ENCODE results near the gene MYPOP.
A peak's percentile ranks its signal among the peaks of the same experiment; 100 is the strongest.

MYPOP gene, protein sequence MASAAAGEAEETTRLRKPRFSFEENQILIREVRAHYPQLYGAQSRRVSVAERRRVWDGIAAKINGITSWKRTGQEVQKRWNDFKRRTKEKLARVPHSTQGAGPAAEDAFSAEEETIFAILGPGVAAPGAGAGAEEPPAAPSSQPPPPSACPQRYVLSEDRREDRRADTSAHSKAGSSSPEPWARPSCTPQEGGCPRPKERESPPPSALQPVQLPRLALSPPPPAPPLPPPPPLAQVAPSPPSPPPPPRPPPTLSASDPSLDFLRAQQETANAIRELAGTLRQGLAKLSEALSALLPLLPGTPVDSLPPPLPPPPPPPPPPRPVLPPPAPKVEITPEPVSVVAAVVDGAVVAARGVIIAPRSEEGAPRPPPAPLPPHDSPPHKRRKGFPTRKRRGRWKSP

DNA sequence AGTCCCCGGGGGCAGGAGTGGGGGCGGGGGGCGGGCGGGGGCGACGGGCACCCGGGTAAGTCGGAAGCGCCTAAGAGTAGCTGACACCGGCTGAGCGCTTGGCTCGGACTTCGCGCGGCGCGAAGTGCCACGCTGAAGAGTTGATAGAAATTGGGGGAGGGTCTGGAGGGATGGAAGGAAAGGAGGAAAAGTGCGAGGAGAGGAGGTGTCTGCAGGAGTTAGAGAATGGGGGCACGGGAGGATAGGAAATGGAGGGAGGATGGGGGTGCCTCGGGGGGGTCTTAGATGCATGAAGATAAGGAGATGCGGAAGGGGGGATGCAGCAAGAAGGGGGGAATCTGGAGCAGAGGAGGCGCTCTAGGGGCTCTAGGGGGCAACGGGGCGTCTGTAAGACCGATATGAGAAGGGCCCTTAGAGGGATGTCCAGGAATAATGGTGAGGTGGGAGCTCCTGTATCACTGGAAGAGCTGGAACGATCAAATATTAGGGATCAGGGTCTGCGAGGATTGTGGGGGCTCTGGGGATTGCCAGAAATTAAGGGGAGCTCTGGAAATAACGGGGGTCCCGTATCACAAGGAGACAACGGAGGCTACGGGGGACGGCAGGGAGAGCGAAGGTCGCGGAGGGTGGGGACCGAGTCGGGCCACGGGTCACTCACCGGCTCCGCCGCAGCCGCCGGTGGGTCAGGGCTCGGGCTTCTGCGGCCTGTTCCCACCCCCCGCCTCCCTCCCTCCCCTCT lies at the start of gene MYPOP:
Gene MYPOP (minus strand): TSS at position 702 of the 739 bp plus-strand sequence. CDS start 840 bp downstream, outside the sequence.
- intact Hi-C loops (cut with DNase I) = loop anchor here (2.0 to 10.0 kb wide), 4 partner anchors 15 to 173 kb away; partner anchors contain the start of gene IRF2BP1
- DNase-seq = peak in 1 of 10 donors; percentile 52

GRCh38 chr19:45947926-45948325 lies 45.5 kb upstream of the MYPOP start:
- intact Hi-C loops (cut with DNase I) = no loop called here
- no peak for DNase-seq

DNA sequence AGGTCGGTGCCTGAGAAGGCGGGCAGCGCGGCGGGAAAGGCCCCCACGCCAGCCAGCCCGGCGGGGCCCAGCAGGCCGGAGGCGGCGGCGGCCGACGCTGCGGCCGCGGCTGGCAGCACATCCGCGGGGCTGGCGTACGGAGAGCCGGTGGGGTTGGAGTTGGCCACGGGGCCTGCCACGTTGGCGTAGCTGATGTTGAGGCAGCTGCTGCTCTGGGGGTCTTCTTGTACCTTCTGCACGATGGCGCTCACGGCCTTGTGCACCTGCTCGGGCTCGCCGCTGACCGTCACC lies 38.0 kb upstream of the MYPOP start:
- intact Hi-C loops (cut with DNase I) = no loop called here
- no peak for DNase-seq

- intact Hi-C loops (cut with DNase I) = no loop called here
- peak in 1 of 10 donors; percentile 26 for DNase-seq
Observed at GRCh38 chr19:45939792-45940514, 37.5 kb upstream of the MYPOP start.

DNA sequence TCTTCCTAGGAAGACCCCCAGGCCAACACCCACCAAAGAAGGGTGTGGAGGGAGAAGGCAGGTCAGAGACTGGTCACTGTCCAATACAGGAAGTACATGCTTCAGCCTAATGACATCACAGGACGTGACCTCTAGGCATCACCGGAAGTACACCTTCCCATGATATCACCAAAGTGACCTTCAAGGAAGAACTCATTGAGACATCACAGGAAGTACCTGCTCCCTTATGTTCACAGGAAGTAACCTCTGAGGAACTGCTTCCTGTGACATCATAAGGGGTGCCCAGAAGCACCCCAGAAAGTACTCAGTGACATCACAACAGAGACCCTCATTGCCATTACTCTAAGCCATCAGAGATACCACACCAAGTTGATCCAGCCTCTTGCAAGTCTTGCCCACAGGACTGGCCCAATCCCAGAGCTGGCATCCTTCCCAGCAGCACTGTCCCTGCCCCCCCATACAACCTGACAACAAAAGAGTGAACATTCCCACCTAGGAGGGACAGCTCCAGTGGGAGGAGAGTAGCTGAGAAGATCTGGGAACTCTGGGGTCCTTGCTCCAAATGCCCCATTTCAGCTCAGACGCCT lies 36.4 kb upstream of the MYPOP start:
- DNase-seq = no peak
- intact Hi-C loops (cut with DNase I) = no loop called here

DNA sequence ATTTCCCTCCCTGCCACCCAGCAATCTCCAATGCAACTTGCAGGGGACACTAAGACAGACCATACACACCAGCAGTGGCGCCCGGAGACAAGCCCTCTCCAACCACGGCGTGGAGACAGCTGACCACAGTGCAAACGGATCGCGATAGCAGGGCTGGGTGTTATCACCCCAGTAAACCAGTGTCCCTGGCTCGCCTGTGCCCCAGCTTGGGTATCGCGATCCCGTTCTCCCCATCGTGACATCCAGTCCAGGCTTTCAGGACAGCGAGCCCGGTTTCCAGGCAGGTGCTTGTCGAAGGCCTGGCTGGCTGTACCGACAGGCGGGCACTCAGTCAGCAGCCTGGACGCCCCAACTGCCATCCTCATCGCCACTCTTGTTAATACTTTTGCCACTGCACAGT lies 32.9 kb upstream of the MYPOP start:
- intact Hi-C loops (cut with DNase I) = no loop called here
- peak in 1 of 10 donors; percentile 74 for DNase-seq

DNA sequence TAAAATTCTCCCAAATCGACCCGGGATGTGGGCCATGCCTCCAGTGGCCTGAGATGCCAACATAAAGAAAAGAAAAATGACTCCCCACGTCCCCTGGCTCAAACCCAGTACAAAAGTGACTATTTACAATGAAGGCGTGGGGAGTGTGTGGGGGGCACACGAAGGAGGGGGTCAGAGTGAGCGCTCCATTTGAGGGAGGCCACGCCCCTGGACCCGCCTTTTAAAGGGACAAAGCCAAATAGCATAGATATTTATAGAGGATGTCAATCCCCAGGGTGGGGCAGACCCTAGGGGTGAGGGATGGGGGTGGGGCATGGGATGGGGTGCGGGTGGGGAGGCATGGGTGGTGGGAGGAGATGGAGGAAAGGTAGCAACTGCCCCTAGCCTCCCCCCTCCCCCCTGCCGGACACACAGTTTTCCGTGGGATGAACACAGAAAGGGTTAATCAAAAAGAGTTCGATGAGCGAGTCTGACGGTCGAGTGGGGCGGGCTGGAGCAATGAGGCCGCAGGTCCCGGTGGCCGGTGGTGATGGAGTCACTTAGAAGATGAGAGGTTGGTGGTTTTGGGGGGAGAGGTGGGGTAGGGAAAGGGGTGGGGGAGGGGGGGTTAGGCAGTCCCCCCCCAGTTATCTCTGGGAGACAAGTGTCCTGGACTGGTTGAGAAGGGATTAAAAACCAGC lies 32.3 kb upstream of the MYPOP start:
- intact Hi-C loops (cut with DNase I) = no loop called here
- no peak for DNase-seq

GRCh38 chr19:45933759-45934158 lies 31.3 kb upstream of the MYPOP start:
- intact Hi-C loops (cut with DNase I) = no loop called here
- no peak for DNase-seq

DNA sequence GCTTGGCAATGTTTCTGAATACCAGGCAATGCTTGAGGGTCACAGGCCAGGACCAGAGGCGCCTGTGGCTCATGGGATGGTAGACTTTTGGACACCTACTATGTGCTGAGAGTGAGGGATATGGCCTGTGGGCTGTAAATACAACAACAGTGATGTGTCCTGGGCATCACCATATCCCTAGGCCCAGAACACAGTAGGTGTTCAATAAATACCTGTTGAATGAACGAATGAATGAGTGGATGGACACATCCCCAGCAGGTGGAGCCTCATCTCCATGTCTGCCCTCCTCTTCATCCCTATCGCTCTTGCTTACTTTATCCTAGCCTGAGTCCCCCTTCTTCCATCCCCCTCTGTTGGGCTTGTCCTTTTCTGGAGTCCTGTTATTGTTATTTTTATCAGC lies 28.6 kb upstream of the MYPOP start:
- no peak for DNase-seq
- intact Hi-C loops (cut with DNase I) = no loop called here

GRCh38 chr19:45929247-45929646 lies 26.8 kb upstream of the MYPOP start:
- no peak for DNase-seq
- intact Hi-C loops (cut with DNase I) = no loop called here

- DNase-seq = peak; percentile 74 to 98 (median 89)
- intact Hi-C loops (cut with DNase I) = no loop called here
Observed at GRCh38 chr19:45927565-45928261, 25.3 kb upstream of the MYPOP start.

- intact Hi-C loops (cut with DNase I) = no loop called here
- no peak for DNase-seq
Observed at GRCh38 chr19:45924891-45925447, 22.6 kb upstream of the MYPOP start.

DNA sequence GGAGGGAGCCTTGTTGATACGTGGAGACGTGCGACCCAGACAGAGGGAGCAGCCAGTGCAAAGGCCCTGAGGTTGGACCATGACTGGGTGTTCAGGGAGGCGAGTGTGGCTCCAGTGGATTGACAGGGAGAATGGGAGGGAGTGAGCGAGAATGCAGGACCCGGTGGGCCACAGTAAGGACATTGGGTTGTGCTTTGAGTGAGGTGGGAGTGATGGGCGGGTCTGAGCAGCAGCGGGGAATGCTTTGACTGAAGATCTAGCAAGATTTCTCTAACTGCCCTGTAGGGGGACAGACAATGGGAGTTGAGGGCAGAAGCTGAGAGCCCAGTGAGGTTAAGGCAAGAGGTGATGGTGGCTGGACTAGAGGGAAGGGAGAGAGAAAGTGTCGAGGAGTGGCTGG lies 19.9 kb upstream of the MYPOP start:
- peak in 1 of 10 donors; percentile 16 for DNase-seq
- intact Hi-C loops (cut with DNase I) = no loop called here

GRCh38 chr19:45920458-45920857 lies 18.0 kb upstream of the MYPOP start:
- DNase-seq = peak in 1 of 10 donors; percentile 53
- intact Hi-C loops (cut with DNase I) = no loop called here

GRCh38 chr19:45919678-45920077 lies 17.3 kb upstream of the MYPOP start:
- intact Hi-C loops (cut with DNase I) = no loop called here
- peak in 6 of 10 donors; percentile 28 to 90 (median 54) for DNase-seq

DNA sequence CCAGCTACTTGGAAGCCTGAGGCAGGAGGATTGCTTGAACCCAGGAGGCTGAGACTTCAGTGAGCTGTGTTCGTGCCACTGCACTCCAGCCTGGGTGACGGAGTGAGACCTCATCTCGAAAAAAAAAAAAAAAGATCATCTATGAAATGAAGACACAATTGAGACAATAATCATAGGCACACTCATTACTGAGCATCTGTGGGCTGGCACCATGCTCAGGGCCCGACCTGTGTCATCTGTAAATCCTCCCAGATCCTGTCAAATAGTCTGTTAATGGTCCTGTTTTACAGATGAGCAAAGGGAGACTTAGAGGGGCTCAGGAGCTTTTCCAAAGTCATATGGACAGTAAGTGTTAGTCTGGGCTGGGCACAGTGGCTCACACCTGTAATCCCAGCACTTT lies 16.3 kb upstream of the MYPOP start:
- intact Hi-C loops (cut with DNase I) = no loop called here

DNA sequence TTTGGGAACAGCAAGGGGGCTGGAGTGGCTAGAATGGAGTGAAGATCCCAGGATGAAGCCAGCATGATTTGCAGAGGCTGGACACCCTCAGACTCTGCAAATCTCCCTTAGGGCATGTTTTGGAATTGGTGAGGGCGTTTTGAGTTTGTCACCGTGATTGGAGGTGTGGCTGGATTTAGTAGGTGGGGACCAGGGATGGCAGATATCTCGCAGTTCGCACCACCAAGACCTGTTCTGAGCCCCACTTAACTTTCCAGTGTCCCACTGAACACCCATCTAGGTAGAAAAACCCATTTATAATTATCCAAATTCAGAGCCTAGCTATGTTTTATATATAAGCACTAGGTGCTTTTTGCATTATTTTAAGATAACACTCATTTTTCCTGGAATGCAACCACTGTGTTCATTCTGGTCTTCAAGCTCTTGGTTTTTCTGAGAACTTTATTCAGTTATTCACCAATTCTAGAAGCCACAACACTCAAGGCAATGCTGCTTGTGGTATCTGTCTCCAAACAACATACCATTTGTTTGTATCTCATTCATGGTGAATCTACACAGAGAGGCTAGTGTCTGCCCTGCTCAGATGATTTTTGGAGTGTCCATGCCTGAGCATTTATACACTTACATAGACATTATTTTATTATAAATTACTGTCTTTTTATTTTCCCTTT lies 15.1 kb upstream of the MYPOP start:
- intact Hi-C loops (cut with DNase I) = no loop called here
- DNase-seq = peak in 1 of 10 donors; percentile 15

More for the DNA sequence above, 16.3 kb upstream of the MYPOP start:
- peak in 1 of 10 donors; percentile 18 for DNase-seq
